ENCODE measurements around the gene FIGN.

The FIGN gene

GRCh38 chr2:163737563-163737962, 1.8 kb upstream of the FIGN start:
- TF ChIP-seq CTCF (IDR thresholded peaks at IDR 0.05; ENCODE audit: insufficient read depth, missing control alignments), result no peak
- FAIRE-seq (no peak), DNase-seq (ENCODE audit: insufficient read length, low spot score) (no peak)

DNA sequence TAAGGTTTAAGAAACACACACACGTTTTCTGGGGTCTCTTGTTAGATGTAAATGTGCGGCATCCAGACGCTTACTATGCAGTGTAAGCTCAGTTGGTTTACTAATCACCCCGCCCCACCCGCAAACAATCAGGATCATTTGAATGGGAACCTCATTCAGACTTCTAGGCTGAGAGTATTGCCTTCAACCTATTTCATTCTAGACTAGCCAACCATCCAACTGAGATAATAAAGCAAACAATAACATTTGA, 1.3 kb upstream of the FIGN start:
- FAIRE-seq, result no peak
- DNase-seq (ENCODE audit: insufficient read length, low spot score), result no peak
- TF ChIP-seq CTCF (IDR thresholded peaks at IDR 0.05; ENCODE audit: insufficient read depth, missing control alignments), result no peak

DNA sequence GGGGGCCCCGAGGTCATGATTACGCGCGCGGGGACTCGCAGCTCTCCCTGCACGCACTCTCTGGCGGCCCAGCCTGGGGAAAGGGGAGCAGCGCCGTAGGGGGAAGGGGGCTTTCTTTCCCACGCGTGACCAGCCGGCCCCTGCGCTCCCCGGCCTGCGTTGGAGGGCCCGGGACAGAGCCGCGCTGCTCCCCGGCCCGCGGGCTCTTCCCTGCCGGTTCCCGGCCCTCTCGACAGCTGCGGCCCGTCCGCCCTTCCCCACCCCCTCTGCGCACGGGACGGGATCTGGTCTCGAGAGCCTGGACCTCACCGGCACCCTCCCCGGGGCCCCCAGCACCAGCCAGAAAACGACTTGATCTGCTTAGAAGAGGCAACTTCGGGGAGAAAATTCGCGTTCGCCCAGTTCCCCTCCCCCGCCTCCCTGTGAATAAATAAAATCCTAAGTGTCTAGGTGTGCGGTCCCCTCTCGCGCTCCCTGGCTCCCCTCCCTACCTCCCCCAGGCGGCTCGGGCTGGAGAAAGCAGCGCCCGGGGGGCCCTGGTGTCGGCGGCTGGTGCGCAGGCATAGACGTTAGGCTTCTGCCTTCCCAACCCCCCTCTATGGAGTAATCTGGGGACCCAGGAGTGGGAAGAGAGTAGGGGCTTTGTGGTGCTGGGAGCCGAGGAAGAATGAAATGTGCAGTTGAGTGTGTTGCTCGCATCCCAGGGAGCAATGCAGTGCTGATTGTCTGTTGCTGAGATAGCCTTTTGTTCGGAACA, 803 bp upstream of the FIGN start:
- TF ChIP-seq CTCF (IDR thresholded peaks at IDR 0.05; ENCODE audit: insufficient read depth, missing control alignments), result no peak
- FAIRE-seq (no peak), DNase-seq (ENCODE audit: insufficient read length, low spot score) (no peak)

DNA sequence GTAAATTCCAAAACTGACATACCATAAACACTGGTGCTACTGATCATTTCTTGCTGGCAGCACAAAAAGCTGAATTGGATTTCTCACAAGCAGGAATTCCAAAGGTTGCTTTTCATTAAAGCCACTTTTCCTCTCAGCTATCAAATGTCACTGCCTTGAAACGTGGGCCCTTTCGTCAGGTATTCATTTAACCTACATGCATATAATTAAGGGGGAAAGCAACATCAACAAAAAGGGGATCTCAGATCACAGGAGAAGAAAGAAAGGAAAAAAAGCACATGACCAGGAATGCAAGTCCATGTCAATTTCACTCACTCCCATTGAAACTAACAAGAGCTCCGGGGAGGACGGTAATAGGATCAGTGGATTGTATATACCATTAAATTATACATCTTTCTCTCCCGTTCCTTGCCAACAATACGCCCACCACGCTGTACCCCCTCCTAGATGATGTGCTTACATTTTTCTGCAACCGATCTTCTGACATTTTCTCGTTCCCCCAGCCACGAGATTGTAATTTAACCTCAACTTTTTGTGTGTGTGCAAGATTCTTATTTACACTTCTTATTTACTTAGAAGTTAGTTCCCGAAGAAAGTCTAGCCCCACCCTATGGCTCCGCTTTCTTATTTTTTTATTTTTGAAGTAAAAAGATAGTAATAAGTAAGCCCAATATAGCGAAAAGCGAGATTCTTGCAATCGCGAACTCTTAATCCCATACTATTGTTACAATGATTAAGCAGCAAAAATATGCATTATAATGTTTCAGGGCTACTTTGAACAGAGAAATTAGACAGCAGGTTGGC, 725 bp downstream of the FIGN start:
- DNase-seq (ENCODE audit: insufficient read length, low spot score) (no peak), FAIRE-seq (no peak)
- TF ChIP-seq CTCF (IDR thresholded peaks at IDR 0.05; ENCODE audit: insufficient read depth, missing control alignments), result no peak

DNA sequence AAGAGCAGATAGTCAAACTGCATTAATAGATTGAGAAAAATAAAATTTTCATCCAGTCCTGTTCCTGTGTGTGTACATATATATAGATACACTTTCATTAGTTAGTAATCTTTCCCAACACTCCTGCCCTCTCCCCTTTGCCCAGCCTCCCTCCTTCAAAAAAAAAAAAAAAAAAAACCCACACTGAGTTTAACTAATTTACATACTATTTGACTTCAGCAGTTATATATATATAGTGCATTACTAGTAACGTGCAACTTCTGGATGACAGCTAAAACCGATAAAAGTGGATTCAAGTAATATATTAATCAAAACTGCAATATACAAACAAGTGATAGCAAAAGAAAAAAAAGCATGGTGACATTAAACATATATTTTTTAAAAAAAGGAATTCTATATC, 1.4 kb downstream of the FIGN start:
- FAIRE-seq (no peak), DNase-seq (ENCODE audit: insufficient read length, low spot score) (no peak)
- no peak for TF ChIP-seq CTCF (IDR thresholded peaks at IDR 0.05; ENCODE audit: insufficient read depth, missing control alignments)

- no peak for FAIRE-seq
Observed at GRCh38 chr2:163733956-163734355, 1.9 kb downstream of the FIGN start.

More at GRCh38 chr2:163733956-163734355, 1.9 kb downstream of the FIGN start:
- no peak for DNase-seq (ENCODE audit: insufficient read length, low spot score)
- TF ChIP-seq CTCF (IDR thresholded peaks at IDR 0.05; ENCODE audit: insufficient read depth, missing control alignments), result no peak

Data from D721Med (cell line).